Large intestine (tissue), 1 donor: ENCODE results near the gene TMEM225. TPM values are rescaled to one million over a fixed set of nuclear protein-coding genes. Genes with fewer than 3 reads are reported as not detected.

Source experiments
- polyA plus RNA-seq: library from polyadenylated mRNA; unstranded; fragments of 120-200 nt; gene quantifications from one replicate; pipeline ENCODE4 v1.2.1, GENCODE V29; 2013

TMEM225 gene
- polyA plus RNA-seq, 1 donor: not detected

Other genes with a start within 250 kb of the TMEM225 start
- 9.5 TPM for gene SCN3B, start 231.0 kb downstream of the TMEM225 start, polyA plus RNA-seq
- gene ZNF202, start 144.0 kb downstream of the TMEM225 start, polyA plus RNA-seq: 17.1 TPM
- gene OR6X1, start 131.2 kb downstream of the TMEM225 start, polyA plus RNA-seq: not detected
- gene OR6M1, start 79.3 kb downstream of the TMEM225 start, polyA plus RNA-seq: not detected
- not detected for gene OR8D4, start 16.5 kb upstream of the TMEM225 start, polyA plus RNA-seq
- gene OR4D5, start 53.9 kb upstream of the TMEM225 start, polyA plus RNA-seq: not detected
- gene OR6T1, start 58.2 kb upstream of the TMEM225 start, polyA plus RNA-seq: not detected
- gene OR10S1, start 92.1 kb upstream of the TMEM225 start, polyA plus RNA-seq: not detected
- not detected for gene OR10G6, start 109.5 kb upstream of the TMEM225 start, polyA plus RNA-seq
- gene OR10G4, start 127.3 kb upstream of the TMEM225 start, polyA plus RNA-seq: not detected
- gene OR10G9, start 137.3 kb upstream of the TMEM225 start, polyA plus RNA-seq: not detected
- gene OR10G8, start 141.1 kb upstream of the TMEM225 start, polyA plus RNA-seq: not detected
- not detected for gene OR10G7, start 155.7 kb upstream of the TMEM225 start, polyA plus RNA-seq
- 24.6 TPM for gene VWA5A, start 229.8 kb upstream of the TMEM225 start, polyA plus RNA-seq